Measurements from ENCODE around the gene CLEC2A. TPM values are rescaled to one million over a fixed set of nuclear protein-coding genes. Genes with fewer than 3 reads are reported as not detected.

CLEC2A gene
- total RNA-seq, 1 experiment from 2014 or later: 0.87 TPM

DNA sequence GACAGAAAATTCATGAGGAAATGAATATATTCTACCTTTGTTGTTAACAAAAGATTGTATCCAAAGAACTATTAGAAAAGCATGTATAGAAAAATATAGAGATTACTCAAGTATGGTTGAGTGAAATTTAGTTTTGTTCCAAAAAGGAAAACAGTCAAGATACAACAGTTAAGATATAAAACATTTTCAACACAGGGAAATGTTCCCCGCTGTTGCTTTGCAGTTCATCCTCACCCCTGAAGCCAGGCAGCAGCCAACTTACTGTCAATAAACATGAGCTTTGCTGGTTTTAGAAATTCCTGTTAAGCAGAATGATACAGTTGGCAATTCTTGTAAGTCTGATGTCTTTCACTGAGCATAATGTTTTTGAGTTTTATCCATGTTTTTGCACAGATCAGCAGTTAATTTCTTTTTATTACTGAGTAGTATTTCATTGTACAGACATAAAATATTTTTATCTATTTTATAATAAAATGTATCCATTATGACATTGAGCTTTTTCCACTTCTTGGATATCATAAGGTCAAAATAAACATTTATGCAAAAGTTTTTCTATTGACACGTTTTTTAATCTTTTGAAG lies 61.8 kb downstream of the CLEC2A start:
- no peak overlapping the region for H2BK15ac ChIP-seq (ENCODE audit: low read depth, low read length)
- Mint-ChIP-seq H3K27me3 (ENCODE audit: low read depth) (no peaks in the 10 kb centered on the region; the same call in 1 of the 2 replicates), H3K27ac (no peak overlapping the region), H3K36me3 (ENCODE audit: insufficient read depth in 1 of 3, low read depth in 3 of 3) (no peaks in the 10 kb centered on the region), H3K9me3 (no peaks in the 10 kb centered on the region; a peak in 1 of 5 replicates), H3K4me3 (no peak overlapping the region), H3K4me1 (peaks cover 24 to 27% of the 10 kb centered on the region in 2 experiments)
- H3K4me1 ChIP-seq (ENCODE audit: insufficient read depth, low read length): no peaks in the 10 kb centered on the region; the same call in 1 of the 2 replicates
- TF ChIP-seq, protein P1, sequence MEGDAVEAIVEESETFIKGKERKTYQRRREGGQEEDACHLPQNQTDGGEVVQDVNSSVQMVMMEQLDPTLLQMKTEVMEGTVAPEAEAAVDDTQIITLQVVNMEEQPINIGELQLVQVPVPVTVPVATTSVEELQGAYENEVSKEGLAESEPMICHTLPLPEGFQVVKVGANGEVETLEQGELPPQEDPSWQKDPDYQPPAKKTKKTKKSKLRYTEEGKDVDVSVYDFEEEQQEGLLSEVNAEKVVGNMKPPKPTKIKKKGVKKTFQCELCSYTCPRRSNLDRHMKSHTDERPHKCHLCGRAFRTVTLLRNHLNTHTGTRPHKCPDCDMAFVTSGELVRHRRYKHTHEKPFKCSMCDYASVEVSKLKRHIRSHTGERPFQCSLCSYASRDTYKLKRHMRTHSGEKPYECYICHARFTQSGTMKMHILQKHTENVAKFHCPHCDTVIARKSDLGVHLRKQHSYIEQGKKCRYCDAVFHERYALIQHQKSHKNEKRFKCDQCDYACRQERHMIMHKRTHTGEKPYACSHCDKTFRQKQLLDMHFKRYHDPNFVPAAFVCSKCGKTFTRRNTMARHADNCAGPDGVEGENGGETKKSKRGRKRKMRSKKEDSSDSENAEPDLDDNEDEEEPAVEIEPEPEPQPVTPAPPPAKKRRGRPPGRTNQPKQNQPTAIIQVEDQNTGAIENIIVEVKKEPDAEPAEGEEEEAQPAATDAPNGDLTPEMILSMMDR (conservative IDR thresholded peaks at IDR 0.05): no peak
- no peak overlapping the region for H4K91ac ChIP-seq (ENCODE audit: insufficient read length, low read depth, low read length)
- H2BK12ac ChIP-seq (ENCODE audit: insufficient read length, low read depth, low read length): no peak overlapping the region
- no peak overlapping the region for H2AFZ ChIP-seq (ENCODE audit: low read length)
- H2AK5ac ChIP-seq (ENCODE audit: insufficient read length, low read length): no peak overlapping the region
- H3K27ac ChIP-seq (ENCODE audit: insufficient read length, low read depth, low read length): no peak overlapping the region
- no peak overlapping the region for H3K14ac ChIP-seq (ENCODE audit: insufficient read depth, low read length)
- H2BK120ac ChIP-seq (ENCODE audit: low read depth, low read length, poor library complexity, severe bottlenecking): no peak overlapping the region
- H3K9me3 ChIP-seq (ENCODE audit: control insufficient read depth, low read depth, low read length): no peaks in the 10 kb centered on the region
- no peaks in the 10 kb centered on the region for H3K27me3 ChIP-seq (ENCODE audit: insufficient read depth, low read length)
- no peak overlapping the region for H3K56ac ChIP-seq (ENCODE audit: insufficient read length, low read depth, low read length)
- H3K4ac ChIP-seq (ENCODE audit: low read depth, low read length): no peak overlapping the region
- H4K5ac ChIP-seq (ENCODE audit: insufficient read length, low read depth, low read length): no peak overlapping the region
- H3K79me2 ChIP-seq (ENCODE audit: insufficient read depth, low read length): no peaks in the 10 kb centered on the region
- no peaks in the 10 kb centered on the region for H3K23me2 ChIP-seq (ENCODE audit: insufficient read length, low read depth, low read length, poor library complexity, severe bottlenecking)
- no peak overlapping the region for H3K4me2 ChIP-seq (ENCODE audit: insufficient read depth, insufficient read length, low read length)
- no peak overlapping the region for H3K9ac ChIP-seq (ENCODE audit: extremely low read depth, insufficient read length, low read length)
- H3K18ac ChIP-seq (ENCODE audit: insufficient read length, low read depth, low read length): no peak overlapping the region
- H2BK20ac ChIP-seq (ENCODE audit: low read depth, low read length, poor library complexity, severe bottlenecking): no peak overlapping the region
- H4K20me1 ChIP-seq (ENCODE audit: control insufficient read depth, insufficient read depth, insufficient read length): peaks cover 2% of the 10 kb centered on the region
- no peak overlapping the region for H2BK5ac ChIP-seq (ENCODE audit: insufficient read length, low read length)
- H3K23ac ChIP-seq (ENCODE audit: insufficient read length, low read depth, low read length): no peak overlapping the region
- DNase-seq: no peak
- H4K8ac ChIP-seq (replicated peaks; ENCODE audit: insufficient read length, low read depth, low read length): no peak overlapping the region
- H3T11ph ChIP-seq (ENCODE audit: low read length): no peak overlapping the region
- WGBS (ENCODE audit: extremely low coverage, insufficient read length, low lambda C conversion rate): no CpG with 5 or more reads among the region's 2 CpGs
- no peaks in the 10 kb centered on the region for H3K79me1 ChIP-seq (ENCODE audit: insufficient read depth, low read depth, low read length, poor library complexity, severe bottlenecking)

All from H9 (cell line).